HCT116 (cell line): ENCODE data around the gene GDPD1. TPM values are rescaled to one million over a fixed set of nuclear protein-coding genes. Genes with fewer than 3 reads are reported as not detected.

ENCODE experiments used
- ATAC-seq: fragments of 200-7000 bp; cut with Tn5 transposase; 2 replicates; pipeline ENCODE4 v1.9.1; 2020; ENCODE audit warnings: mild to moderate bottlenecking, moderate library complexity
- BruUV-seq: library from RNA; stranded (reverse); fragments of 400-500 nt; replicated peaks from 2 replicates; lab custom pipeline; 2021; lab: Mats Ljungman, UMichigan
- CTCF ChIA-PET: fragments of 300-600 bp; sonication (Branson Sonifier 250); formaldehyde crosslinking; loops from one replicate; lab custom pipeline; 2021; ENCODE audit warnings: antibody characterized with exemption; lab: Charles Lee
- POLR2A ChIA-PET: fragments of 300-600, 350-600 bp; sonication (Branson Sonifier 250); formaldehyde crosslinking; loops from one replicate; lab custom pipeline; 2021; ENCODE audit warnings: antibody characterized with exemption; lab: Charles Lee
- RAD21 ChIA-PET, 2 experiments: fragments of 300-600 bp; sonication (Branson Sonifier 250); formaldehyde crosslinking; loops; one replicate each; lab custom pipeline; 2023; ENCODE audit warnings: low total read pairs in 2 of 2; ENCODE audit not compliant: uncharacterized antibody in 2 of 2, unreplicated experiment in 2 of 2, low non-redundant PET in 1 of 2; lab: Charles Lee
- DNase-seq: peaks from one replicate; pipeline ENCODE4 v3.0.0-alpha.2; 2010; ENCODE audit warnings: low read depth, low spot score
- H2AFZ ChIP-seq: fragments of 200-600 bp; shearing (Covaris generic), sonication (generic); 2 replicates; pipeline ENCODE4 v1.6.1; 2017; ENCODE audit warnings: low read depth, mixed run types, mixed read lengths, antibody characterized with exemption, low read length; ENCODE audit not compliant: poor library complexity, severe bottlenecking
- H3K27ac ChIP-seq: 2 replicates; pipeline ENCODE4 v1.5.1; 2012; ENCODE audit warnings: low read depth, low read length
- H3K27me3 ChIP-seq: fragments of 200-600 bp; sonication (generic); 2 replicates; pipeline ENCODE4 v1.6.1; 2016; ENCODE audit warnings: mixed run types, low read length, mixed read lengths; ENCODE audit not compliant: insufficient read depth
- H3K36me3 ChIP-seq, 2 experiments: fragments of 200-500 bp in 1 of 2; fragments of 200-600 bp in 1 of 2; sonication (Bioruptor generic) in 1 of 2; sonication (generic) in 1 of 2; 2 replicates each; pipeline versions ENCODE4 v1.5.1 to v1.6.1; 2014 to 2016; ENCODE audit warnings: low read length in 2 of 2, inconsistent platforms in 1 of 2, mixed read lengths in 1 of 2, mixed run types in 1 of 2; ENCODE audit not compliant: insufficient read depth in 2 of 2, control insufficient read depth in 1 of 2
- H3K4me1 ChIP-seq, 2 experiments: fragments of 200-600 bp in 1 of 2; sonication (generic) in 1 of 2; 2 replicates each; pipeline versions ENCODE4 v1.5.1 to v1.6.1; 2012 to 2017; ENCODE audit warnings: low read length in 2 of 2, inconsistent platforms in 1 of 2, mild to moderate bottlenecking in 1 of 2, mixed read lengths in 1 of 2, mixed run types in 1 of 2, moderate library complexity in 1 of 2; ENCODE audit not compliant: insufficient read depth in 2 of 2, control insufficient read depth in 1 of 2
- H3K4me2 ChIP-seq: fragments of 200-600 bp; sonication (generic); 2 replicates; pipeline ENCODE4 v1.6.1; 2017; ENCODE audit warnings: mixed run types, low read length, mixed read lengths
- H3K4me3 ChIP-seq, 2 experiments: fragments of 200-600 bp in 1 of 2; sonication (generic) in 1 of 2; replicated peaks in 1 of 2; 2 replicates each; pipeline ENCODE4 v1.5.1; 2011 to 2016; ENCODE audit warnings: low read length in 2 of 2, control low read depth in 1 of 2, low read depth in 1 of 2, mild to moderate bottlenecking in 1 of 2, mixed read lengths in 1 of 2, mixed run types in 1 of 2
- H3K79me2 ChIP-seq: fragments of 200-600 bp; sonication (generic); 2 replicates; pipeline ENCODE4 v1.6.1; 2017; ENCODE audit warnings: mild to moderate bottlenecking, mixed run types, low read length, moderate library complexity, mixed read lengths; ENCODE audit not compliant: insufficient read depth
- H3K9ac ChIP-seq: fragments of 200-600 bp; sonication (generic); 2 replicates; pipeline ENCODE4 v1.6.1; 2016; ENCODE audit warnings: low read length, mixed read lengths
- H3K9me2 ChIP-seq: fragments of 200-600 bp; sonication (generic), shearing (Covaris generic); 2 replicates; pipeline ENCODE4 v1.6.1; 2017; ENCODE audit warnings: mixed run types, mild to moderate bottlenecking, moderate library complexity; ENCODE audit not compliant: insufficient read depth
- H3K9me3 ChIP-seq, 2 experiments: fragments of 200-500 bp in 1 of 2; fragments of 200-600 bp in 1 of 2; sonication (Bioruptor generic) in 1 of 2; sonication (generic) in 1 of 2; 2 replicates each; pipeline ENCODE4 v1.6.1; 2014 to 2017; ENCODE audit warnings: low read length in 2 of 2, mixed read lengths in 2 of 2, inconsistent platforms in 1 of 2, low read depth in 1 of 2, mild to moderate bottlenecking in 1 of 2, mixed run types in 1 of 2, moderate library complexity in 1 of 2; ENCODE audit not compliant: control insufficient read depth in 1 of 2, insufficient read depth in 1 of 2
- H4K20me1 ChIP-seq: fragments of 200-600 bp; sonication (generic), shearing (Covaris generic); 2 replicates; pipeline ENCODE4 v1.6.1; 2017; ENCODE audit warnings: mixed run types, mild to moderate bottlenecking, moderate library complexity; ENCODE audit not compliant: insufficient read depth
- CBX3 ChIP-seq: IDR thresholded peaks from 2 replicates; pipeline ENCODE4 v1.6.1; 2012; ENCODE audit warnings: low read depth
- CEBPB ChIP-seq: IDR thresholded peaks from 2 replicates; pipeline ENCODE4 v1.6.1; 2012; ENCODE audit warnings: low read depth
- ELF1 ChIP-seq: IDR thresholded peaks from 2 replicates; pipeline ENCODE4 v1.6.1; 2012; ENCODE audit warnings: low read depth, borderline replicate concordance
- EZH2 ChIP-seq: fragments of 200-600 bp; sonication (generic); IDR thresholded peaks from 2 replicates; pipeline ENCODE4 v1.6.1; 2017; ENCODE audit warnings: antibody characterized with exemption, mixed run types
- EZH2phosphoT487 ChIP-seq: fragments of 200-600 bp; IDR thresholded peaks from 2 replicates; pipeline ENCODE4 v1.6.1; 2018; ENCODE audit warnings: antibody characterized with exemption, borderline replicate concordance
- FOSL1 ChIP-seq: IDR thresholded peaks from 2 replicates; pipeline ENCODE4 v1.6.1; 2012; ENCODE audit warnings: low read depth
- JUND ChIP-seq: IDR thresholded peaks from 2 replicates; pipeline ENCODE4 v1.6.1; 2012
- POLR2A ChIP-seq: IDR thresholded peaks from 2 replicates; pipeline ENCODE4 v1.7.0; 2011; ENCODE audit warnings: borderline replicate concordance; ENCODE audit not compliant: insufficient read depth, insufficient read length; ENCODE audit errors: extremely low read depth
- RAD21 ChIP-seq: IDR thresholded peaks from 2 replicates; pipeline ENCODE4 v1.6.1; 2012; ENCODE audit warnings: low read depth, mild to moderate bottlenecking
- SIN3A ChIP-seq: IDR thresholded peaks from 2 replicates; pipeline ENCODE4 v1.6.1; 2012; ENCODE audit warnings: low read depth
- SP1 ChIP-seq: IDR thresholded peaks from 2 replicates; pipeline ENCODE4 v1.6.1; 2012; ENCODE audit warnings: low read depth
- SRF ChIP-seq: IDR thresholded peaks from 2 replicates; pipeline ENCODE4 v1.6.1; 2012; ENCODE audit warnings: low read depth
- TCF7L2 ChIP-seq: IDR thresholded peaks from 2 replicates; pipeline ENCODE4 v1.7.0; 2011; ENCODE audit warnings: borderline replicate concordance, inconsistent platforms; ENCODE audit not compliant: insufficient read depth, insufficient read length; ENCODE audit errors: extremely low read depth
- ZFX ChIP-seq: fragments of 450-650 bp; IDR thresholded peaks from 2 replicates; pipeline ENCODE4 v1.6.1; 2017
- ZNF274 ChIP-seq: fragments of 200-500 bp; sonication (Bioruptor generic); IDR thresholded peaks from 2 replicates; pipeline ENCODE4 v1.6.1; 2014; ENCODE audit warnings: mild to moderate bottlenecking, low read depth, low read length, inconsistent platforms
- intact Hi-C: fragments of 100-400 bp; cut with micrococcal nuclease; formaldehyde crosslinking; loops from 2 replicates; pipeline ENCODE4 v1.10.0; 2022
- total RNA-seq: library from RNA; stranded (reverse); gene quantifications from one replicate; pipeline ENCODE4 v1.2.1, GENCODE V29; 2021; ENCODE audit not compliant: unreplicated experiment
- TF ChIP-seq, protein P1 (sequence below): IDR thresholded peaks from 2 replicates; pipeline ENCODE4 v1.6.1; 2012
- TF ChIP-seq, protein P2 (sequence below): IDR thresholded peaks from 2 replicates; pipeline ENCODE4 v1.6.1; 2011; ENCODE audit warnings: mild to moderate bottlenecking, low read length, moderate library complexity; ENCODE audit not compliant: insufficient replicate concordance; ENCODE audit errors: extremely low read depth
- TF ChIP-seq, protein P3 (sequence below): IDR thresholded peaks from 2 replicates; pipeline ENCODE4 v1.6.1; 2012
- TF ChIP-seq, protein P4 (sequence below), 3 experiments: fragments of 200-600 bp in 1 of 3; sonication (generic) in 1 of 3; IDR thresholded peaks in 2 of 3; conservative IDR thresholded peaks in 1 of 3; 2 replicates each; pipeline ENCODE4 v1.5.1; 2012 to 2017; ENCODE audit warnings: low read depth in 2 of 3, low read length in 2 of 3, antibody characterized with exemption in 1 of 3, borderline replicate concordance in 1 of 3, control low read depth in 1 of 3, mild to moderate bottlenecking in 1 of 3, mixed read lengths in 1 of 3, mixed run types in 1 of 3, moderate library complexity in 1 of 3; ENCODE audit not compliant: insufficient read depth in 1 of 3
- TF ChIP-seq, protein P5 (sequence below): IDR thresholded peaks from 2 replicates; pipeline ENCODE4 v1.6.1; 2012; ENCODE audit warnings: low read depth

Gene GDPD1
- total RNA-seq, 1 experiment from 2014 or later = 13.7 TPM

DNA sequence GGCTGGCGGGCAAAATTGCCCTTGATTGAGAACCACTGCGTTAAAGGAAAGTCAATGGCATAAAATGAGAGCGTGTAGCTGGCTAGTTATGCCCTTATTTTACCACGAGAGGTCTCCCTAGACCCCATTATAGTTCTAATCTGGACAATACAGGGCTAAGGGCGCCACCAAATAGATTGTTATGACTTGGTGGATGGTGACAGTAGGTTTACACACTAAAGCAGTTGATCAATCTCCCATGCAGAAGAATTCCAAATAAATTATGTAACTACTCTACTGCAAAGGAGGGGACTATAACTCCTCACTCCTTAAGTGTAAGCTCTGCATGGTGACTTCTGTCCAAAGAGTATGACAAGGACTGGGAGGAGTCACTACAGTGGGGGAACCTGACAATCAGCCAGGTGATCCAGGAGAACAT is 90.7 kb downstream of the GDPD1 start:
- Histone ChIP-seq H3K4me1 (peaks cover 3 to 13% of the 10 kb centered on the region in 2 experiments; a peak in 3 of 4 replicates), H3K4me3 (no peak overlapping the region), H2AFZ (peak overlapping the region; percentile 57), H3K9me3 (no peaks in the 10 kb centered on the region), H3K9me2 (no peaks in the 10 kb centered on the region), H4K20me1 (no peaks in the 10 kb centered on the region), H3K79me2 (no peaks in the 10 kb centered on the region), H3K27me3 (no peaks in the 10 kb centered on the region), H3K4me2 (peak overlapping the region; percentile 29), H3K36me3 (no peaks in the 10 kb centered on the region), H3K9ac (no peak overlapping the region), H3K27ac (no peak overlapping the region)
- ChIA-PET RAD21 (interaction anchor here (0.6 to 1.5 kb wide), 7 partner anchors 130 to 726 kb away, joined by 3 to 11 read pairs (median 4); no protein-coding TSS in a partner anchor), CTCF (interaction anchor here (0.6 to 3.8 kb wide), 24 partner anchors 8 to 727 kb away, joined by 3 to 58 read pairs (median 4); partner anchors contain the start of genes GDPD1, PTRH2 and VMP1), POLR2A (interaction anchor here (0.6 to 1.0 kb wide), 4 partner anchors 12 to 396 kb away, joined by 3 read pairs; partner anchors contain the start of genes PTRH2 and VMP1)
- intact Hi-C loops = loop anchor here (1.0 to 5.0 kb wide), 4 partner anchors 130 to 726 kb away; no protein-coding TSS in a partner anchor
- BruUV-seq = no TSS peak
- peak; percentile 78 for DNase-seq
- peak; percentile 93 for ATAC-seq
- TF ChIP-seq EZH2phosphoT487 = no peak
- TF ChIP-seq, protein P1, sequence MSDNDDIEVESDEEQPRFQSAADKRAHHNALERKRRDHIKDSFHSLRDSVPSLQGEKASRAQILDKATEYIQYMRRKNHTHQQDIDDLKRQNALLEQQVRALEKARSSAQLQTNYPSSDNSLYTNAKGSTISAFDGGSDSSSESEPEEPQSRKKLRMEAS = no peak
- TF ChIP-seq JUND = no peak
- TF ChIP-seq SIN3A = no peak
- TF ChIP-seq RAD21 = peak; percentile 98
- TF ChIP-seq, protein P2, sequence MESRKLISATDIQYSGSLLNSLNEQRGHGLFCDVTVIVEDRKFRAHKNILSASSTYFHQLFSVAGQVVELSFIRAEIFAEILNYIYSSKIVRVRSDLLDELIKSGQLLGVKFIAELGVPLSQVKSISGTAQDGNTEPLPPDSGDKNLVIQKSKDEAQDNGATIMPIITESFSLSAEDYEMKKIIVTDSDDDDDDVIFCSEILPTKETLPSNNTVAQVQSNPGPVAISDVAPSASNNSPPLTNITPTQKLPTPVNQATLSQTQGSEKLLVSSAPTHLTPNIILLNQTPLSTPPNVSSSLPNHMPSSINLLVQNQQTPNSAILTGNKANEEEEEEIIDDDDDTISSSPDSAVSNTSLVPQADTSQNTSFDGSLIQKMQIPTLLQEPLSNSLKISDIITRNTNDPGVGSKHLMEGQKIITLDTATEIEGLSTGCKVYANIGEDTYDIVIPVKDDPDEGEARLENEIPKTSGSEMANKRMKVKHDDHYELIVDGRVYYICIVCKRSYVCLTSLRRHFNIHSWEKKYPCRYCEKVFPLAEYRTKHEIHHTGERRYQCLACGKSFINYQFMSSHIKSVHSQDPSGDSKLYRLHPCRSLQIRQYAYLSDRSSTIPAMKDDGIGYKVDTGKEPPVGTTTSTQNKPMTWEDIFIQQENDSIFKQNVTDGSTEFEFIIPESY = no peak
- TF ChIP-seq TCF7L2 = no peak
- TF ChIP-seq, protein P3, sequence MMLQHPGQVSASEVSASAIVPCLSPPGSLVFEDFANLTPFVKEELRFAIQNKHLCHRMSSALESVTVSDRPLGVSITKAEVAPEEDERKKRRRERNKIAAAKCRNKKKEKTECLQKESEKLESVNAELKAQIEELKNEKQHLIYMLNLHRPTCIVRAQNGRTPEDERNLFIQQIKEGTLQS = no peak
- TF ChIP-seq EZH2 = no peak
- TF ChIP-seq, protein P4, sequence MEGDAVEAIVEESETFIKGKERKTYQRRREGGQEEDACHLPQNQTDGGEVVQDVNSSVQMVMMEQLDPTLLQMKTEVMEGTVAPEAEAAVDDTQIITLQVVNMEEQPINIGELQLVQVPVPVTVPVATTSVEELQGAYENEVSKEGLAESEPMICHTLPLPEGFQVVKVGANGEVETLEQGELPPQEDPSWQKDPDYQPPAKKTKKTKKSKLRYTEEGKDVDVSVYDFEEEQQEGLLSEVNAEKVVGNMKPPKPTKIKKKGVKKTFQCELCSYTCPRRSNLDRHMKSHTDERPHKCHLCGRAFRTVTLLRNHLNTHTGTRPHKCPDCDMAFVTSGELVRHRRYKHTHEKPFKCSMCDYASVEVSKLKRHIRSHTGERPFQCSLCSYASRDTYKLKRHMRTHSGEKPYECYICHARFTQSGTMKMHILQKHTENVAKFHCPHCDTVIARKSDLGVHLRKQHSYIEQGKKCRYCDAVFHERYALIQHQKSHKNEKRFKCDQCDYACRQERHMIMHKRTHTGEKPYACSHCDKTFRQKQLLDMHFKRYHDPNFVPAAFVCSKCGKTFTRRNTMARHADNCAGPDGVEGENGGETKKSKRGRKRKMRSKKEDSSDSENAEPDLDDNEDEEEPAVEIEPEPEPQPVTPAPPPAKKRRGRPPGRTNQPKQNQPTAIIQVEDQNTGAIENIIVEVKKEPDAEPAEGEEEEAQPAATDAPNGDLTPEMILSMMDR (IDR thresholded peaks at IDR 0.05 in 2 of 3, conservative IDR thresholded peaks at IDR 0.05 in 1 of 3; ENCODE audit: borderline replicate concordance in 1 of 3, insufficient read depth in 1 of 3, low read depth in 2 of 3, low read length in 2 of 3) = peak; percentile 84 to 99 (median 97)
- TF ChIP-seq, protein P5, sequence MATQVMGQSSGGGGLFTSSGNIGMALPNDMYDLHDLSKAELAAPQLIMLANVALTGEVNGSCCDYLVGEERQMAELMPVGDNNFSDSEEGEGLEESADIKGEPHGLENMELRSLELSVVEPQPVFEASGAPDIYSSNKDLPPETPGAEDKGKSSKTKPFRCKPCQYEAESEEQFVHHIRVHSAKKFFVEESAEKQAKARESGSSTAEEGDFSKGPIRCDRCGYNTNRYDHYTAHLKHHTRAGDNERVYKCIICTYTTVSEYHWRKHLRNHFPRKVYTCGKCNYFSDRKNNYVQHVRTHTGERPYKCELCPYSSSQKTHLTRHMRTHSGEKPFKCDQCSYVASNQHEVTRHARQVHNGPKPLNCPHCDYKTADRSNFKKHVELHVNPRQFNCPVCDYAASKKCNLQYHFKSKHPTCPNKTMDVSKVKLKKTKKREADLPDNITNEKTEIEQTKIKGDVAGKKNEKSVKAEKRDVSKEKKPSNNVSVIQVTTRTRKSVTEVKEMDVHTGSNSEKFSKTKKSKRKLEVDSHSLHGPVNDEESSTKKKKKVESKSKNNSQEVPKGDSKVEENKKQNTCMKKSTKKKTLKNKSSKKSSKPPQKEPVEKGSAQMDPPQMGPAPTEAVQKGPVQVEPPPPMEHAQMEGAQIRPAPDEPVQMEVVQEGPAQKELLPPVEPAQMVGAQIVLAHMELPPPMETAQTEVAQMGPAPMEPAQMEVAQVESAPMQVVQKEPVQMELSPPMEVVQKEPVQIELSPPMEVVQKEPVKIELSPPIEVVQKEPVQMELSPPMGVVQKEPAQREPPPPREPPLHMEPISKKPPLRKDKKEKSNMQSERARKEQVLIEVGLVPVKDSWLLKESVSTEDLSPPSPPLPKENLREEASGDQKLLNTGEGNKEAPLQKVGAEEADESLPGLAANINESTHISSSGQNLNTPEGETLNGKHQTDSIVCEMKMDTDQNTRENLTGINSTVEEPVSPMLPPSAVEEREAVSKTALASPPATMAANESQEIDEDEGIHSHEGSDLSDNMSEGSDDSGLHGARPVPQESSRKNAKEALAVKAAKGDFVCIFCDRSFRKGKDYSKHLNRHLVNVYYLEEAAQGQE = no peak
- no peak for TF ChIP-seq ZFX
- TF ChIP-seq SP1 = no peak
- TF ChIP-seq POLR2A = no peak
- TF ChIP-seq ELF1 = no peak
- no peak for TF ChIP-seq CEBPB
- TF ChIP-seq SRF = no peak
- no peak for TF ChIP-seq FOSL1
- TF ChIP-seq ZNF274 = no peak
- peak; percentile 61; the same call in 1 of the 2 replicates for TF ChIP-seq CBX3
